ENCODE results near the gene TF. TPM values are rescaled to one million over a fixed set of nuclear protein-coding genes. Genes with fewer than 3 reads are reported as not detected.

The TF gene
- total and polyA plus RNA-seq, 2 of the 8 experiments (the other 6 are each of a cell fraction or from before 2014, with no cell fraction given) = 0.02 to 0.26 TPM

- TF ChIP-seq CBX8 (IDR thresholded peaks at IDR 0.05; ENCODE audit: borderline replicate concordance, low read depth, low read length) (no peak), EGR1 (IDR thresholded peaks at IDR 0.05; ENCODE audit: borderline replicate concordance, low read depth, low read length) (no peak), CHD1 (IDR thresholded peaks at IDR 0.05; ENCODE audit: low read depth, low read length) (no peak)
Measured at GRCh38 chr3:133812872-133813271, 66.7 kb downstream of the TF start (continued).
